ENCODE results near the gene CES1.
"Not testable (repeated sequence)": the region's sequence is repeated elsewhere in the genome, so short reads cannot be mapped to it uniquely, and the experiment has no call there.

DNA sequence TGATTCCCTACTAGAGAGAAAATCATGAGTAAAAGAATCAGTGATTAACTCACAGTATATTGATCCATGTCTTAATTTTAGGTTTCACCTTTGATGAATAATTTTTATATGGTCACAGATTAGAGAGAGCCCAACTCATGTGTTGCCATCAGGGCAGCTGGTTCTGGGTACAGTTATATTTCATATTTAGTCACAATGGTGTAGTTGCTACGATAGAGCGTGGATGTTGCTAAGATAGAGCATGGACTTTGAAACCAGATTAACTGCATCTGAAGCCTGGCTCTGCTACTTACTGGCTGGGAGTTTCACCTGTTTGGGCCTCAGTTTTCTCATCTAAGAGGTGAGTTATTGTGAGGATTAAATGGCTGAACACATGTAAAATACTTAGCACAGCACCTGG lies 18.7 kb downstream of the CES1 start:
- not testable (repeated sequence) for TF ChIP-seq POLR2A (IDR thresholded peaks at IDR 0.05)
- TF ChIP-seq, protein P1, sequence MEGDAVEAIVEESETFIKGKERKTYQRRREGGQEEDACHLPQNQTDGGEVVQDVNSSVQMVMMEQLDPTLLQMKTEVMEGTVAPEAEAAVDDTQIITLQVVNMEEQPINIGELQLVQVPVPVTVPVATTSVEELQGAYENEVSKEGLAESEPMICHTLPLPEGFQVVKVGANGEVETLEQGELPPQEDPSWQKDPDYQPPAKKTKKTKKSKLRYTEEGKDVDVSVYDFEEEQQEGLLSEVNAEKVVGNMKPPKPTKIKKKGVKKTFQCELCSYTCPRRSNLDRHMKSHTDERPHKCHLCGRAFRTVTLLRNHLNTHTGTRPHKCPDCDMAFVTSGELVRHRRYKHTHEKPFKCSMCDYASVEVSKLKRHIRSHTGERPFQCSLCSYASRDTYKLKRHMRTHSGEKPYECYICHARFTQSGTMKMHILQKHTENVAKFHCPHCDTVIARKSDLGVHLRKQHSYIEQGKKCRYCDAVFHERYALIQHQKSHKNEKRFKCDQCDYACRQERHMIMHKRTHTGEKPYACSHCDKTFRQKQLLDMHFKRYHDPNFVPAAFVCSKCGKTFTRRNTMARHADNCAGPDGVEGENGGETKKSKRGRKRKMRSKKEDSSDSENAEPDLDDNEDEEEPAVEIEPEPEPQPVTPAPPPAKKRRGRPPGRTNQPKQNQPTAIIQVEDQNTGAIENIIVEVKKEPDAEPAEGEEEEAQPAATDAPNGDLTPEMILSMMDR (IDR thresholded peaks at IDR 0.05), result not testable (repeated sequence)

Data from uterus (tissue), 2 donors.